Jurkat, Clone E6-1 (cell line): ENCODE results near the gene PTPN22.

Source experiments
- DNase-seq: peaks from one replicate; pipeline ENCODE4 v3.0.0-alpha.2; 2011; ENCODE audit warnings: low read depth, low spot score
- H3K4me3 ChIP-seq: 2 replicates; pipeline ENCODE4 v1.5.1; 2011; ENCODE audit warnings: mild to moderate bottlenecking, low read length, control low read depth, moderate library complexity

The PTPN22 gene

GRCh38 chr1:113891631-113892220 is 20.2 kb upstream of the PTPN22 start:
- DNase-seq: no peak
- no peak overlapping the region for H3K4me3 ChIP-seq

GRCh38 chr1:113890816-113891215 is 19.3 kb upstream of the PTPN22 start:
- DNase-seq: no peak

GRCh38 chr1:113887402-113888175 is 16.1 kb upstream of the PTPN22 start, which contains the start of gene BCL2L15:
Gene BCL2L15 (minus strand): TSS chr1:113887581. CDS start chr1:113887375, 206 bp downstream.
- no peak within 1 kb of the TSS for H3K4me3 ChIP-seq
- DNase-seq: no peak

More at GRCh38 chr1:113890816-113891215, 19.3 kb upstream of the PTPN22 start:
- no peak overlapping the region for H3K4me3 ChIP-seq

GRCh38 chr1:113886417-113887401 is 15.2 kb upstream of the PTPN22 start:
- DNase-seq: no peak
- H3K4me3 ChIP-seq: no peak overlapping the region

- no peak overlapping the region for H3K4me3 ChIP-seq
- no peak for DNase-seq
Observed at GRCh38 chr1:113881661-113882060, 10.1 kb upstream of the PTPN22 start.

DNA sequence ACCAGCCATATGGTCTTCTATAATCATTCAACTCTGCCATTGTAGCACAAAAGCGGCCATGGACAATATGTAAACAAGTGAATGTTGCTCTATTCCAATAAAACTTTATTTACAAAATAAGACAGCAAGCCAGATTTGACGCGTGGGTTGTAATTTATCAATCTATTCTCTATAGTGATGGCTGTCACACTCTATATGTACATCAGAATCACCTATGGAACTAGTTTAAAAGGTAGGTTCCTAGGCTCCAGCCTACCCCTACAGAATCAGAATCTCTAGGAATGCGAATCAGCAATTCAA is 8.2 kb upstream of the PTPN22 start:
- no peak overlapping the region for H3K4me3 ChIP-seq
- no peak for DNase-seq

DNA sequence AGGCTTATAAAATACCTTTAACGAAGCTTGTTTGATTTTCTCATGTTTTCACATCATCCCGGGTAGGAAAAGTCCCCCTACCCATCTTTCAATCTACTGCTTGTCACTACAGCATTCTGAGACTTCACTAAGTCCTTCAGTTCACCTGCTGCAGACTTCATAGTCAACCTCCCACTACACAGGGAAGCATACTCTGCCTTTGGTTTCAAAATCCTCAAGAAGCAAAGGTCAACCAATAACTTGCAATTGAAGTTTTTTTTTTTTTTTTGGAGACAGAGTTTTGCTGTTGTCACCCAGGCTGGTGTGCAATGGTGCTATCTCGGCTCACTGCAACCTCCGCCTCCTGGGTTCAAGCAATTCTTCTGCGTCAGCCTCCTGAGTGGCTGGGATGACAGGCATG is 4.7 kb upstream of the PTPN22 start:
- no peak for DNase-seq
- H3K4me3 ChIP-seq: no peak overlapping the region

GRCh38 chr1:113875714-113876113 is 4.2 kb upstream of the PTPN22 start:
- H3K4me3 ChIP-seq: no peak overlapping the region
- no peak for DNase-seq

- H3K4me3 ChIP-seq: no peak overlapping the region
- DNase-seq: peak; percentile 28
Observed at GRCh38 chr1:113874012-113874879, 2.7 kb upstream of the PTPN22 start.

DNA sequence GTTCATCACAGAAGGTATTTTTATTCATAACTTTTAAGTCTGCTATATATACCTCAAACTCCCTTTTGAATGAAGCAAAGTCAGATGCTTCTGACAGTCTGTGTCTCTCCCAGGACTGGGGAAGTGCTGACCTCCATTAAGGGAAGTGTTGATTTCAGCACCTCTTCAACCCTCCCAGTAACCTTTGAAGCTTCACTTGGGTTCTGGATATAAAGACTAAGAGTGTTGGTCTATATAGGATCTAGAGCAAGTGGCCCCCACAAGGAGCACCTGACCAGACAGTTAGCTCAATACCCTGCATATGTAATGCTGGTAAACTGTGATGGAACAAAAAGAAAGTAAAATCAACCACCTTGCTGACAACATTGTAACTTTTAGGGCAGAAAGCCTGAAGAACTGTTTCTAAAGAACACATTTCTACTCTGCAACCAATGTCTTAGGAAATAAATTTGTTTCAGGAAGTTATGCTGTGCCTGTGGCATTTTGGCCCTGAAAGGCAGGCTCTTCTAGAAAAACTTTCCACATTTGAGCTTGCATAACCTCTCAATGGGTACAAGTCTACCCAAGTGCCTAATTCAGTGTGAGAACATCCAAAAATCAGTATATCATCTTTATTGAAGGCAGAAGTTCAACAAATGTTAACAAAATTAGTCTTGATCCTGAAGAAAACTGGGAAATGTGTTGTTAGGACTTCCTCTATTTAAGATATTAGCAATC is 865 bp upstream of the PTPN22 start:
- no peak overlapping the region; the same call in 1 of the 2 replicates for H3K4me3 ChIP-seq
- DNase-seq: peak; percentile 32

DNA sequence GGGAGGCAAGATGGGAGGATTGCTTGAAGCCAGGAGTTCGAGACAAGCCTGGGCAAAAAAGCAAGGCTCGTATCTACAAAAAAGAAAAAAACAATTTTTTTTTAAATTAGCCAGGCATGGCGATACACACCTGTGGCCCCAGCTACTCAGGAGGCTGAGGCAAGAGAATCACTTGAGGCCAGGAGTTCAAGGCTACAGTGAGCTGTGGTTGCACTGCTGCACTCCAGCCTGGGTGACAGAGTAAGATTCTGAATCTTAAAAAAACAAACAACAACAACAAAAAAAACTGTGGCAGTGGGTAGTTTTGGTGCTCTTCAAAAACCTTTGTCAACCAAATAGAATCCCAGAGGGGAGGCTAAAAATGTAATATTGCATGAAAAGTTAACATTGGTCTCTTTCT is 734 bp downstream of the PTPN22 start:
- DNase-seq: peak; percentile 32
- H3K4me3 ChIP-seq: peak overlapping the region; percentile 63

GRCh38 chr1:113868387-113869083 is 3.0 kb downstream of the PTPN22 start:
- no peak for DNase-seq
- no peak overlapping the region for H3K4me3 ChIP-seq

DNA sequence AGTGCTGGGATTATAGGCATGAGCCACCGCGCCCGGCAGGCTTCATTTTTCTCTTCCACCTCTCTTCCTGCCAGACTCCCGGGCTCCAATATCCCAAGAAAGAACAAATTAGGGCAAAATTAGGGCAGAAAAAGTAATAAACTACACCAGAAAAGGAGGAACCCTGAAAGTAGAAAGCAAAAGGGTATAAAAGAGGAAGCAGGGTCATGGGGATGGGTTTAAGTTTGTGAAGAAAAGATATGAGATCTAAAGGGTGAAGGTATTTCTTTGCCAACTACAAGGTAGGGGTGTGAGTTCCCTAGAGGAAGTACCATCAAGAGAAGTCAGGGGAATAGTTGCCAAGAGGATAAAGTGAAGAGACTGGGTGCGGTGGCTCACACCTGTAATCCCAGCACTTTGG is 9.9 kb downstream of the PTPN22 start:
- no peak for DNase-seq
- no peak overlapping the region for H3K4me3 ChIP-seq

DNA sequence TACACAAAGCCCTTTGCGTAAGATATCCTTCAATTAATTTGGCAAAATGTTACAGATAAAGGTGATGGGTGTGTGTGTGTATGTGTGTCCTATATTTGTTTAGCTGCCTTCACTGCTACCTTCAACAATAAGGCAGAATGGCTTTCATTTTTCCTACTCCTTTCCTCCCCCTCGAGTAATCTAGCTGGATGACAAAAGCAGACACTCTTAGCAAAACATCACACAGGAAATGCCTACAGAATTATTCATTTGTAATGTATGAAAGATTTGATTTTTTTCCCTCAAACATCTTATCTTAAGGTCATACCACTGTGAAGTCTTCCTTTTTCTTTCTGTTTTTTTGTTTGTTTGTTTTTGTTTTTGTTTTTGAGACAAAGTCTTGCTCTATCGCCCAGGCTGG is 10.6 kb downstream of the PTPN22 start:
- no peak for DNase-seq
- no peak overlapping the region for H3K4me3 ChIP-seq

- no peak for DNase-seq
- H3K4me3 ChIP-seq: no peak overlapping the region
Observed at GRCh38 chr1:113859478-113860175, 11.9 kb downstream of the PTPN22 start.

DNA sequence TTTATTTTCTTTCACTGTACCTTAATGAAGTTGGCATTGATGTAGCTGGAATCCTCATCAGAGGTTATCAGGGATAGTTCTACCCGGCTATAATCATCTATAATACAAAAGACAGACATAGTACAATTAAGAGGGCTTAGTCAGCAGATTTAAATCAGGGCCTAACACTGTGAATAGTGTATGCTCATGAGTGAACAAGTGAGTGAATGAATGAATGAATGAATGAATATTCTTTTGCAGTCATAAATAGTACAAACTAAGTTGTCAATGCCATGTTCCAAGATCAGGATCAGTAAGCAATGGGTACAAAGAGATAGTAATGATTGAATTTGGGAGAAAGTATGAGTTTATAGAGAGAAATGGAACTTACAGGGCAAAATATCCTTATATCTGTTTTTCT is 12.5 kb downstream of the PTPN22 start:
- no peak overlapping the region for H3K4me3 ChIP-seq
- no peak for DNase-seq

DNA sequence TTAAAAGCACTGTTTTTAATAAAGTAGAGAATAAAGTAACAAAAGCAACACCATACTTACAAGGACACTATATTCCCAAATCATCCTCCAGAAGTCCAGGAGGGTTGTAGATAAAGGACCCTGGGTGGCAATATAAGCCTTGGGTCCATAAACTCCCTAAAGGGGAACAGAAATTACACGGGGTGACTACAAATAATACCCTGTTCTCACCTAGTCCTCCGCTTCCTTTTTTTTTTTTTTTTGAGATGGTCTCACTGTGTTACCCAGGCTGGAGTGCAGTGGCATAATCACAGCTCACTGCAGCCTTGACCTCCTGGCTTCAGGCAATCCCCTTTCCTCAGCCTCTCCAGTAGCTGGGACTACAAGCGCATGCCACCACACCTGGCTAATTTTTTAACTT is 13.1 kb downstream of the PTPN22 start:
- no peak overlapping the region for H3K4me3 ChIP-seq
- DNase-seq: no peak
